ENCODE results near the gene CRACDL.

DNA sequence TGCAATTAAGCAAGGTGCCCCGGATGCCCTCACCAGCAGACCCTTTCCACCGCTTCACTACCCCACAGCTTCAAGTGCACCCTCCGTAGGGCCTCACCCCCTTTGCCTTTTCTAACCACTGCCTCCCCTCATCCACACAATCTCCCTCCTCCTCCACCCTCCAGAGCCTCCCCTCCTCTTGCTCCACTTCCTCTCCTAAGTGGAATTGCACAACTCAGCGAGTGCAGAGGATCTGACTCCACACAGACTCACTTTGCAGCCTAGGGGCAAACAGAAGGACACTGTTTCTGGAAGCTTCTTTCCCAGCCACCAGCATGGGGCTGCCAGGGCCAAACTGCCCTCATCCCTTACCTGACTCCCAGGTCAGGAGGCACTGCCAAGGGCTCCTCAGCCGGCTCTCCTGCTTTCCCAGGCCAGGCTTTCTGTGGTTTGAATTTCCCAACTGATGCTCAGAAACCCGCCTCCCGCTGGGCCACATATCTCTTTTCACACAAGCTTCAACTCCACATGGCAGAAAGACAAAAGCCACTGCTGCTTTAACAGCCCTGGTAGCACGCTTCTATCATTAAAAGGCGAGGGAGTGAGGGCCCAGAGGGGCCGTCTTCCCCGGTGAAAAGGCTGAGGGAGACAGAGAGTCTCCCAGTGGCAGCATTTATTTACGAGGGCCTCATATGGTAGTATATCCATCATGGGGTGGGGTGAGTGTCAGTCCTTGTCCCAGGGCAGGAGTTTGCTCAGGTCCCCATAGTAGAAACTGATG is 130.4 kb downstream of the CRACDL start:
- TF ChIP-seq, protein P1, sequence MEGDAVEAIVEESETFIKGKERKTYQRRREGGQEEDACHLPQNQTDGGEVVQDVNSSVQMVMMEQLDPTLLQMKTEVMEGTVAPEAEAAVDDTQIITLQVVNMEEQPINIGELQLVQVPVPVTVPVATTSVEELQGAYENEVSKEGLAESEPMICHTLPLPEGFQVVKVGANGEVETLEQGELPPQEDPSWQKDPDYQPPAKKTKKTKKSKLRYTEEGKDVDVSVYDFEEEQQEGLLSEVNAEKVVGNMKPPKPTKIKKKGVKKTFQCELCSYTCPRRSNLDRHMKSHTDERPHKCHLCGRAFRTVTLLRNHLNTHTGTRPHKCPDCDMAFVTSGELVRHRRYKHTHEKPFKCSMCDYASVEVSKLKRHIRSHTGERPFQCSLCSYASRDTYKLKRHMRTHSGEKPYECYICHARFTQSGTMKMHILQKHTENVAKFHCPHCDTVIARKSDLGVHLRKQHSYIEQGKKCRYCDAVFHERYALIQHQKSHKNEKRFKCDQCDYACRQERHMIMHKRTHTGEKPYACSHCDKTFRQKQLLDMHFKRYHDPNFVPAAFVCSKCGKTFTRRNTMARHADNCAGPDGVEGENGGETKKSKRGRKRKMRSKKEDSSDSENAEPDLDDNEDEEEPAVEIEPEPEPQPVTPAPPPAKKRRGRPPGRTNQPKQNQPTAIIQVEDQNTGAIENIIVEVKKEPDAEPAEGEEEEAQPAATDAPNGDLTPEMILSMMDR (IDR thresholded peaks at IDR 0.05) = no peak
- TF ChIP-seq ZFX (IDR thresholded peaks at IDR 0.05; ENCODE audit: borderline replicate concordance) = no peak
